HCT116 (cell line): ENCODE results near the gene RRM1. TPM values are rescaled to one million over a fixed set of nuclear protein-coding genes. Genes with fewer than 3 reads are reported as not detected.

ENCODE experiments used
- ATAC-seq: fragments of 200-7000 bp; cut with Tn5 transposase; 2 replicates; pipeline ENCODE4 v1.9.1; 2020; ENCODE audit warnings: mild to moderate bottlenecking, moderate library complexity
- BruUV-seq: library from RNA; stranded (reverse); fragments of 400-500 nt; replicated peaks from 2 replicates; lab custom pipeline; 2021; lab: Mats Ljungman, UMichigan
- CTCF ChIA-PET: fragments of 300-600 bp; sonication (Branson Sonifier 250); formaldehyde crosslinking; loops from one replicate; lab custom pipeline; 2021; ENCODE audit warnings: antibody characterized with exemption; lab: Charles Lee
- POLR2A ChIA-PET: fragments of 300-600, 350-600 bp; sonication (Branson Sonifier 250); formaldehyde crosslinking; loops from one replicate; lab custom pipeline; 2021; ENCODE audit warnings: antibody characterized with exemption; lab: Charles Lee
- RAD21 ChIA-PET, 2 experiments: fragments of 300-600 bp; sonication (Branson Sonifier 250); formaldehyde crosslinking; loops; one replicate each; lab custom pipeline; 2023; ENCODE audit warnings: low total read pairs in 2 of 2; ENCODE audit not compliant: uncharacterized antibody in 2 of 2, unreplicated experiment in 2 of 2, low non-redundant PET in 1 of 2; lab: Charles Lee
- DNase-seq: peaks from one replicate; pipeline ENCODE4 v3.0.0-alpha.2; 2010; ENCODE audit warnings: low read depth, low spot score
- H2AFZ ChIP-seq: fragments of 200-600 bp; shearing (Covaris generic), sonication (generic); 2 replicates; pipeline ENCODE4 v1.6.1; 2017; ENCODE audit warnings: low read depth, mixed run types, mixed read lengths, antibody characterized with exemption, low read length; ENCODE audit not compliant: poor library complexity, severe bottlenecking
- H3K27ac ChIP-seq: 2 replicates; pipeline ENCODE4 v1.5.1; 2012; ENCODE audit warnings: low read depth, low read length
- H3K27me3 ChIP-seq: fragments of 200-600 bp; sonication (generic); 2 replicates; pipeline ENCODE4 v1.6.1; 2016; ENCODE audit warnings: mixed run types, low read length, mixed read lengths; ENCODE audit not compliant: insufficient read depth
- H3K36me3 ChIP-seq, 2 experiments: fragments of 200-500 bp in 1 of 2; fragments of 200-600 bp in 1 of 2; sonication (Bioruptor generic) in 1 of 2; sonication (generic) in 1 of 2; 2 replicates each; pipeline versions ENCODE4 v1.5.1 to v1.6.1; 2014 to 2016; ENCODE audit warnings: low read length in 2 of 2, inconsistent platforms in 1 of 2, mixed read lengths in 1 of 2, mixed run types in 1 of 2; ENCODE audit not compliant: insufficient read depth in 2 of 2, control insufficient read depth in 1 of 2
- H3K4me1 ChIP-seq, 2 experiments: fragments of 200-600 bp in 1 of 2; sonication (generic) in 1 of 2; 2 replicates each; pipeline versions ENCODE4 v1.5.1 to v1.6.1; 2012 to 2017; ENCODE audit warnings: low read length in 2 of 2, inconsistent platforms in 1 of 2, mild to moderate bottlenecking in 1 of 2, mixed read lengths in 1 of 2, mixed run types in 1 of 2, moderate library complexity in 1 of 2; ENCODE audit not compliant: insufficient read depth in 2 of 2, control insufficient read depth in 1 of 2
- H3K4me2 ChIP-seq: fragments of 200-600 bp; sonication (generic); 2 replicates; pipeline ENCODE4 v1.6.1; 2017; ENCODE audit warnings: mixed run types, low read length, mixed read lengths
- H3K4me3 ChIP-seq, 2 experiments: fragments of 200-600 bp in 1 of 2; sonication (generic) in 1 of 2; replicated peaks in 1 of 2; 2 replicates each; pipeline ENCODE4 v1.5.1; 2011 to 2016; ENCODE audit warnings: low read length in 2 of 2, control low read depth in 1 of 2, low read depth in 1 of 2, mild to moderate bottlenecking in 1 of 2, mixed read lengths in 1 of 2, mixed run types in 1 of 2
- H3K79me2 ChIP-seq: fragments of 200-600 bp; sonication (generic); 2 replicates; pipeline ENCODE4 v1.6.1; 2017; ENCODE audit warnings: mild to moderate bottlenecking, mixed run types, low read length, moderate library complexity, mixed read lengths; ENCODE audit not compliant: insufficient read depth
- H3K9ac ChIP-seq: fragments of 200-600 bp; sonication (generic); 2 replicates; pipeline ENCODE4 v1.6.1; 2016; ENCODE audit warnings: low read length, mixed read lengths
- H3K9me2 ChIP-seq: fragments of 200-600 bp; sonication (generic), shearing (Covaris generic); 2 replicates; pipeline ENCODE4 v1.6.1; 2017; ENCODE audit warnings: mixed run types, mild to moderate bottlenecking, moderate library complexity; ENCODE audit not compliant: insufficient read depth
- H3K9me3 ChIP-seq, 2 experiments: fragments of 200-500 bp in 1 of 2; fragments of 200-600 bp in 1 of 2; sonication (Bioruptor generic) in 1 of 2; sonication (generic) in 1 of 2; 2 replicates each; pipeline ENCODE4 v1.6.1; 2014 to 2017; ENCODE audit warnings: low read length in 2 of 2, mixed read lengths in 2 of 2, inconsistent platforms in 1 of 2, low read depth in 1 of 2, mild to moderate bottlenecking in 1 of 2, mixed run types in 1 of 2, moderate library complexity in 1 of 2; ENCODE audit not compliant: control insufficient read depth in 1 of 2, insufficient read depth in 1 of 2
- H4K20me1 ChIP-seq: fragments of 200-600 bp; sonication (generic), shearing (Covaris generic); 2 replicates; pipeline ENCODE4 v1.6.1; 2017; ENCODE audit warnings: mixed run types, mild to moderate bottlenecking, moderate library complexity; ENCODE audit not compliant: insufficient read depth
- ATF3 ChIP-seq: IDR thresholded peaks from 2 replicates; pipeline ENCODE4 v1.6.1; 2012
- JUND ChIP-seq: IDR thresholded peaks from 2 replicates; pipeline ENCODE4 v1.6.1; 2012
- MAX ChIP-seq: IDR thresholded peaks from 2 replicates; pipeline ENCODE4 v1.6.1; 2012
- POLR2A ChIP-seq: IDR thresholded peaks from 2 replicates; pipeline ENCODE4 v1.7.0; 2011; ENCODE audit warnings: borderline replicate concordance; ENCODE audit not compliant: insufficient read depth, insufficient read length; ENCODE audit errors: extremely low read depth
- REST ChIP-seq: IDR thresholded peaks from 2 replicates; pipeline ENCODE4 v1.6.1; 2012; ENCODE audit warnings: low read depth
- SIN3A ChIP-seq: IDR thresholded peaks from 2 replicates; pipeline ENCODE4 v1.6.1; 2012; ENCODE audit warnings: low read depth
- SP1 ChIP-seq: IDR thresholded peaks from 2 replicates; pipeline ENCODE4 v1.6.1; 2012; ENCODE audit warnings: low read depth
- SRF ChIP-seq: IDR thresholded peaks from 2 replicates; pipeline ENCODE4 v1.6.1; 2012; ENCODE audit warnings: low read depth
- ZBTB33 ChIP-seq: IDR thresholded peaks from 2 replicates; pipeline ENCODE4 v1.6.1; 2011; ENCODE audit warnings: mild to moderate bottlenecking, low read length, moderate library complexity; ENCODE audit not compliant: insufficient replicate concordance; ENCODE audit errors: extremely low read depth
- intact Hi-C: fragments of 100-400 bp; cut with micrococcal nuclease; formaldehyde crosslinking; loops from 2 replicates; pipeline ENCODE4 v1.10.0; 2022
- total RNA-seq: library from RNA; stranded (reverse); gene quantifications from one replicate; pipeline ENCODE4 v1.2.1, GENCODE V29; 2021; ENCODE audit not compliant: unreplicated experiment

RRM1 gene
- total RNA-seq, 1 experiment from 2014 or later = 134 TPM

- H3K4me1 ChIP-seq = no peaks in the 10 kb centered on the region
- DNase-seq = no peak
- H3K9me3 ChIP-seq = no peaks in the 10 kb centered on the region
- ChIA-PET RAD21 (no interaction called here), POLR2A (no interaction called here), CTCF (interaction anchor here (1.0 to 1.1 kb wide), 3 partner anchors 13 to 211 kb away, joined by 3 read pairs; partner anchors contain the start of gene STIM1)
- H3K9me2 ChIP-seq = no peaks in the 10 kb centered on the region
- no peaks in the 10 kb centered on the region for H4K20me1 ChIP-seq
- H3K27me3 ChIP-seq = no peaks in the 10 kb centered on the region
- H3K9ac ChIP-seq = no peak overlapping the region
- no peak overlapping the region for H3K4me3 ChIP-seq
- H2AFZ ChIP-seq = no peak overlapping the region
- H3K79me2 ChIP-seq = no peaks in the 10 kb centered on the region
- ATAC-seq = no peak
- no peak overlapping the region for H3K4me2 ChIP-seq
- H3K36me3 ChIP-seq = no peaks in the 10 kb centered on the region
- TF ChIP-seq SP1 (no peak), POLR2A (no peak), SRF (no peak), MAX (no peak), SIN3A (no peak), ATF3 (no peak), JUND (no peak), ZBTB33 (no peak), REST (no peak)
- intact Hi-C loops = no loop called here
- no TSS peak for BruUV-seq
- H3K27ac ChIP-seq = no peak overlapping the region
Observed at GRCh38 chr11:4060182-4060923, 34.2 kb upstream of the RRM1 start.
